G401 (cell line): ENCODE results near the gene SLC12A9. TPM values are rescaled to one million over a fixed set of nuclear protein-coding genes. Genes with fewer than 3 reads are reported as not detected.

Experiments used
- DNase-seq: peaks from one replicate; pipeline ENCODE4 v3.0.0-alpha.2; 2015; ENCODE audit warnings: low spot score
- in situ Hi-C: cut with HindIII; loops from 2 replicates; pipeline ENCODE4 v1.10.0; 2016; ENCODE audit warnings: low sequenced_read_pairs, mixed read lengths
- total RNA-seq: library from RNA; depleted of rRNA; stranded (reverse); fragments of >200 nt; shearing (Covaris generic); gene quantifications from 2 replicates; pipeline ENCODE4 v1.2.3, GENCODE V29; 2014; rRNA removed

SLC12A9 gene
- total RNA-seq, 1 experiment from 2014 or later, result 25.8 TPM

DNA sequence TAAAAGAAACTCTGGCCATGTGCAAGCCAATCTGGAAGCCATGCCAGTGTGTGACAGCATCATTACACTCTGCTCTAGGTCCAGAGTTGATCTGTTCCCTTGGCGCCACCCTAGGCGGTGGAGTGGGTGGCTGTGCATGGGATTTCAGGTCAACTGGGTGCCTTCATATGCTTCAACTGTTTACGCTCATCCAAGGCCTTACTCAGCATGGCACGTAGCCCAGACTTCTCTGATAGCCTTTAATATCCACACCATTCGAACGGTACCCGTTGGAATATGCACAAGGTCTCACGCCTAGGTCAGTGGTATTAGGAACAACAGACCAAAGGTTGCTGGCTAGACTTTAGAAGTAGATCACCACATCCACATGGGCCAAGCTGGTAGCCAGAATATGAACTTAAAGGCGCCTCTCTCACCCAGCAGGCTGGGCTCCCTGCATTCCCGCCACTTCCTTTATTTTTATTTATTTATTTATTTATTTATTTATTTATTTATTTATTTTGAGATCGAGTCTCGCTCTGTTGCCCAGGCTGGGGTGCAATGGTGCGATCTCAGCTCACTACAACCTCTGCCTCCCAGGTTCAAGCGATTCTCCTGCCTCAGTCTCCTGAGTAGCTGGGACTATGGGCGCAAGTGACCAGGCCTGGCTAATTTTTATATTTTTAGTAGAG is 61.8 kb downstream of the SLC12A9 start:
- in situ Hi-C loops, result no loop called here
- DNase-seq, result no peak

DNA sequence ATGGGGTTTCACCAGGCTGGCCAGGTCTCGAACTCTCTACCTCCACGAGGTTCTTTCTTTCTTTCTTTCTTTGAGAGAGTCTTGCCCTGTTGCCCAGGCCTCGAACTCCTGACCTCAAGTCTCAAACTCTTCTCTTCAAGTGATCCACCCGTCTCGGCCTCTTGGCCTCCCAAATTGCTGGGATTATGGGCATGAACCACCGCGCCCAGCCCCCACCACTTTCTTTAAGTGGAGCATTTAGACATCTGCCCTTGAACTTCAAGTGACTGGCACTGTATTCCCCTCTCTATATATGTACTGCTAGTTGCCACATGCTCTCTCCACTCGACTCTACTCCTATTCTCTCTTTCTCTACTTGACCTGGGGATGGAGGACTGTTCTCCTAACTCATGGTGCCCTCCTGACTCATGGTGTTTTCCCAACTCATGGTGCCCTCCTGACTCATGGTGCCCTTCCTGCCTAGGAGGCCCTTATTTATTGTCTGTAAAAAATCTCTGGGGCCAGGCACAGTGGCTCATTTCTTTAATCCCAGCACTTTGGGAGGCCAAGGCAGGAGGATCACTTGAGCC is 62.5 kb downstream of the SLC12A9 start:
- in situ Hi-C loops, result no loop called here

More for the DNA sequence above, 62.5 kb downstream of the SLC12A9 start:
- DNase-seq, result no peak

Other genes starting within 250 kb of the SLC12A9 start
- 12.9 and 52.9 TPM in 2 replicates for gene MOSPD3, start 240.2 kb upstream of the SLC12A9 start, total RNA-seq
- gene TFR2, start 211.2 kb upstream of the SLC12A9 start, total RNA-seq, result 1.1 and 1.7 TPM in 2 replicates
- 0.14 TPM in 1 of 2 replicates, not detected in the other for gene ACTL6B, start 196.3 kb upstream of the SLC12A9 start, total RNA-seq
- 232 and 241 TPM in 2 replicates for gene GNB2, start 179.0 kb upstream of the SLC12A9 start, total RNA-seq
- gene GIGYF1, start 158.5 kb upstream of the SLC12A9 start, total RNA-seq, result 20.6 and 28.1 TPM in 2 replicates
- 116 and 136 TPM in 2 replicates for gene POP7, start 146.6 kb upstream of the SLC12A9 start, total RNA-seq
- not detected in 2 replicates for gene EPO, start 132.2 kb upstream of the SLC12A9 start, total RNA-seq
- gene ZAN, start 119.1 kb upstream of the SLC12A9 start, total RNA-seq, result not detected in 2 replicates
- 86.6 and 107 TPM in 2 replicates for gene EPHB4, start 25.2 kb upstream of the SLC12A9 start, total RNA-seq
- gene TRIP6, start 14.7 kb downstream of the SLC12A9 start, total RNA-seq, result 360 and 395 TPM in 2 replicates
- 92.2 and 134 TPM in 2 replicates for gene SRRT, start 22.4 kb downstream of the SLC12A9 start, total RNA-seq
- gene UFSP1, start 37.0 kb downstream of the SLC12A9 start, total RNA-seq, result 2.5 and 3.6 TPM in 2 replicates
- 3.6 and 5.0 TPM in 2 replicates for gene ACHE, start 43.2 kb downstream of the SLC12A9 start, total RNA-seq
- gene MUC3A, start 96.8 kb downstream of the SLC12A9 start, total RNA-seq, result 0.37 TPM in 1 of 2 replicates, not detected in the other
- not detected in 2 replicates for gene MUC12, start 116.9 kb downstream of the SLC12A9 start, total RNA-seq
- gene MUC17, start 167.4 kb downstream of the SLC12A9 start, total RNA-seq, result 0.06 TPM in 1 of 2 replicates, not detected in the other
- 5.6 and 9.9 TPM in 2 replicates for gene TRIM56, start 232.8 kb downstream of the SLC12A9 start, total RNA-seq